AG09309 (cell line): ENCODE data around the gene F7.
"Not testable (repeated sequence)": the region's sequence is repeated elsewhere in the genome, so short reads cannot be mapped to it uniquely, and the experiment has no call there.

Experiments
- DNase-seq: peaks from one replicate; pipeline ENCODE4 v3.0.0-alpha.2; 2010; ENCODE audit warnings: low read depth
- H3K4me3 ChIP-seq: 2 replicates; pipeline ENCODE4 v1.5.1; 2011; ENCODE audit warnings: mild to moderate bottlenecking, low read depth, low read length, moderate library complexity; ENCODE audit not compliant: control insufficient read depth
- TF ChIP-seq, protein P1 (sequence below): IDR thresholded peaks from 2 replicates; pipeline ENCODE4 v1.5.1; 2011; ENCODE audit warnings: mild to moderate bottlenecking, low read depth, low read length, inconsistent platforms; ENCODE audit not compliant: insufficient read depth, control insufficient read depth; ENCODE audit errors: missing control alignments

F7 gene

GRCh38 chr13:113105032-113105920, at the start of gene F7:
TSS of gene F7 (plus strand) at chr13:113105791. CDS start at chr13:113105842, 51 bp downstream.
- TF ChIP-seq, protein P1, sequence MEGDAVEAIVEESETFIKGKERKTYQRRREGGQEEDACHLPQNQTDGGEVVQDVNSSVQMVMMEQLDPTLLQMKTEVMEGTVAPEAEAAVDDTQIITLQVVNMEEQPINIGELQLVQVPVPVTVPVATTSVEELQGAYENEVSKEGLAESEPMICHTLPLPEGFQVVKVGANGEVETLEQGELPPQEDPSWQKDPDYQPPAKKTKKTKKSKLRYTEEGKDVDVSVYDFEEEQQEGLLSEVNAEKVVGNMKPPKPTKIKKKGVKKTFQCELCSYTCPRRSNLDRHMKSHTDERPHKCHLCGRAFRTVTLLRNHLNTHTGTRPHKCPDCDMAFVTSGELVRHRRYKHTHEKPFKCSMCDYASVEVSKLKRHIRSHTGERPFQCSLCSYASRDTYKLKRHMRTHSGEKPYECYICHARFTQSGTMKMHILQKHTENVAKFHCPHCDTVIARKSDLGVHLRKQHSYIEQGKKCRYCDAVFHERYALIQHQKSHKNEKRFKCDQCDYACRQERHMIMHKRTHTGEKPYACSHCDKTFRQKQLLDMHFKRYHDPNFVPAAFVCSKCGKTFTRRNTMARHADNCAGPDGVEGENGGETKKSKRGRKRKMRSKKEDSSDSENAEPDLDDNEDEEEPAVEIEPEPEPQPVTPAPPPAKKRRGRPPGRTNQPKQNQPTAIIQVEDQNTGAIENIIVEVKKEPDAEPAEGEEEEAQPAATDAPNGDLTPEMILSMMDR, result no peak
- no peak for DNase-seq
- H3K4me3 ChIP-seq, result no peak within 1 kb of the TSS

DNA sequence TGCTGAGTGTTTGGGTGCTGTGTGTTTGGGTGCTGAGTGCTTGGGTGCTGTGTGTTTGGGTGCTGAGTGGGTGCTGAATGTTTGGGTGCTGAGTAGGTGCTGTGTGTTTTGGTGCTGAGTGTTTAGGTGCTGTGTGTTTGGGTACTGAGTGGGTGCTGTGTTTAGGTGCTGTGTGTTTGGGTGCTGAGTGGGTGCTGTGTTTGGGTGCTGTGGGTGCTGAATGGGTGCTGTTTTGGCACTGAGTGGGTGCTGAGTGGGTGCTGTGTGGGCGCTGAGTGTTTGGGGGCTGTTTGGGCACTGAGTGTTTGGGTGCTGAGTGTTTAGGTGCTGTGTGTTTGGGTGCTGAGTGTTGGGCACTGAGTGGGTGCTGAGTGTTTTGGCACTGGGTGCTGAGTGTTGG, 48.5 kb upstream of the F7 start:
- TF ChIP-seq, protein P1, result no peak
- H3K4me3 ChIP-seq, result no peak overlapping the region
- no peak for DNase-seq

GRCh38 chr13:113057559-113057958, 48.0 kb upstream of the F7 start:
- not testable (repeated sequence) for DNase-seq, H3K4me3 ChIP-seq

DNA sequence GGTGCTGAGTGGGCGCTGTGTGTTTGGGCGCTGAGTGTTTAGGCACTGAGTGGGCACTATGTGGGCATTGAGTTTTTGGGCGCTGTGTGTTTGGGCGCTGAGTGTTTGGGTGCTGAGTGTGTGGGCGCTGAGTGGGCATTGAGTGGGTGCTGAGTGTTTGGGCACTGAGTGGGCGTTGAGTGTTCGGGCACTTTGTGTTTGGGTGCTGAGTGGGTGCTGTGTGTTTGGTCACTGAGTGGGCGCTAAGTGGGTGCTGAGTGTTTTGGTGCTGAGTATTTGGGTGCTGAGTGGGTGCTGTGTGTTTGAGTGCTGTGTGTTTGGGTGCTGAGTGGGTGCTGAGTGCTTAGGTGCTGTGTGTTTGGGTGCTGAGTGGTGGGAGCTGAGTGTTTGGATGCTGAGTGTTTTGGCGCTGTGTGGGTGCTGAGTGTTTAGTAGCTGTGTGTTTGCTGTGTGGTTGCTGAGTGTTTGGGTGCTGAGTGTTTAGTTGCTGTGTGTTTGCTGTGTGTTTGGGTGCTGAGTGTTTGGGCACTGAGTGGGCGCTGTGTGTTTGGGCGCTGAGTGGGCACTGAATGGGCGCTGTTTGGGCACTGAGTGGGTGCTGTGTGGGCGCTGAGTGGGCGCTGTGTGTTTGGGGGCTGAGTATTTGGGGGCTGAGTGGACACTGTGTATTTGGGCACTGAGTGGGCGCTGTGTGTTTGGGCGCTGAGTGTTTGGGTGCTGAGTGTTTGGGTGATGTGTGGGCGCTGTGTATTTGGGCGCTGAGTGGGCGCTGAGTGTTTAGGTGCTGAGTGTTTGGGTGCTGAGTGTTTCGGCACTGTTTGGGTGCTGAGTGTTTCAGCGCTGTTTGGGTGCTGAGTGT, 47.2 kb upstream of the F7 start:
- H3K4me3 ChIP-seq, result no peak overlapping the region
- DNase-seq, result no peak
- TF ChIP-seq, protein P1, result no peak

- TF ChIP-seq, protein P1, result no peak
- H3K4me3 ChIP-seq, result no peak overlapping the region
- no peak for DNase-seq
Measured at GRCh38 chr13:113058988-113059850, 46.4 kb upstream of the F7 start.

DNA sequence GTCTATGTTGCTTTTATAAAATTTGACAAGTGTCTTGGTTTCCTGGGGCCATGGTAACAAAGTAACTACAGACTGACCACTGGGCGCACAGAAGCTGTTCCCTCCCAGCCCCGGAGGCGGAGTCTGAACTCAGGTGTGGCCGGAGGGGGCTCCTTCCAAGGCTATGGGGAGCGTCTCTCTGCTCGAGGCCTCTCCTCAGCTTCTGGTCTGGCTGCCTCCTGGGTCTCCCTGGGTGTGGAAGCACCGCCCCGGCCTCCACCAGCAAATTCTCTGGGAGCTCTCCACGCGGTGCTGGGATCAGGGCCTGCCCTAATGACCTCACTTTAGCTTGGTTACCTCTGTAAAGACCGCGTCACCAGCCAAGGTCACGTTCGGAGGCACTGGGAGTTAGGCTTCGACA, 45.7 kb upstream of the F7 start:
- TF ChIP-seq, protein P1, result no peak
- H3K4me3 ChIP-seq, result no peak overlapping the region
- no peak for DNase-seq
